T-helper 1 cell treated with Interleukin-12 subunit alpha and Interleukin-12 subunit beta and Interleukin-4 antibody, amounts not matched to agents 30 μg/mL and 1 μg/mL, for 36 hours (primary cell): ENCODE data around the gene BET1.
"Not testable (repeated sequence)": the region's sequence is repeated elsewhere in the genome, so short reads cannot be mapped to it uniquely, and the experiment has no call there.

Experiments used
- H3K27ac Mint-ChIP-seq: one replicate; pipeline ENCODE4 v1.8.0; 2021; ENCODE audit warnings: mild to moderate bottlenecking, mixed read lengths
- H3K27me3 Mint-ChIP-seq: one replicate; pipeline ENCODE4 v1.8.0; 2021; ENCODE audit warnings: low read depth, mixed read lengths
- H3K36me3 Mint-ChIP-seq: one replicate; pipeline ENCODE4 v1.8.0; 2021; ENCODE audit warnings: low read depth, mixed read lengths
- H3K4me1 Mint-ChIP-seq: one replicate; pipeline ENCODE4 v1.8.0; 2021; ENCODE audit warnings: low read depth, mixed read lengths
- H3K4me3 Mint-ChIP-seq: one replicate; pipeline ENCODE4 v1.8.0; 2021; ENCODE audit warnings: mild to moderate bottlenecking, moderate library complexity, mixed read lengths
- H3K9me3 Mint-ChIP-seq: one replicate; pipeline ENCODE4 v1.8.0; 2021; ENCODE audit warnings: mixed read lengths

BET1 gene

DNA sequence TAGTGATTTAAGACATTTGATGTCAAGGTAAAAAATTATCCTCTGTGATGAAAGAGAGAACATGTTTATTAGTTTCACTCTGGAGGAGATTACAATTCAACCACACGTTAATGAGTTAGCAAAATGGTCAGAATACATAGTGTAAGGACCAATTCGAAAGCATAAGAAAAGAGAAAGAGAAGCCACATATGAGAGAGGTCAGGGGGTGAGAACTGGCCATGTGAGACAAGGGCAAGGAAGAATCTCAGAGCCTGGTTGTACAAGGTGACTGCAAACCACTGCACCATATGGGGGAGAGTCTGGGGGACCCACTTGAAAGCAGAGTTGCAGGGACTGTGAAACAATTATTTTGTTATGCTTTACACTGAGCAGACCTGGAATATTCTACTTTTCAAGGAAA, 27.7 kb upstream of the BET1 start:
- no peak overlapping the region for H3K4me3 Mint-ChIP-seq
- no peak overlapping the region for H3K27ac Mint-ChIP-seq
- H3K27me3 Mint-ChIP-seq, result peaks cover 6% of the 10 kb centered on the region
- H3K9me3 Mint-ChIP-seq, result no peaks in the 10 kb centered on the region
- no peaks in the 10 kb centered on the region for H3K4me1 Mint-ChIP-seq
- H3K36me3 Mint-ChIP-seq, result no peaks in the 10 kb centered on the region

DNA sequence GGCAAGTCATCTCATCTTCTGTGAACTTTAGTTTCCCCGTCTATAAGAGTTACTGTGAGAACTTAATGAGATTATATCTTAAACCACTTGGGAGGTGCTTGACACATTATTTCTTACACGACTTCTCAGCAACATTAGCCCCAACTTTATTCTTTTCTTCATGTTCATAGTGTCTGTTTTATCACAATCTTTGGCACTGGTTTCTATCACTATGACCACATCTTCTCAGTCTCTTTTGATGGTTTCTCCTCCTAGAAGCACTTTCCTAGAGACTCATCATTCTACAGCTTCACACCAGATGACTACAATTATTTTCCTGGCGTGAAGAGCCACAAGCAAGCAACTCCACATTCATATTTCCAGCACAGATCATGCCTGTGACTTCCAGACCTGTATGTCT, 26.5 kb upstream of the BET1 start:
- Mint-ChIP-seq H3K27me3 (peaks cover 3% of the 10 kb centered on the region), H3K9me3 (no peaks in the 10 kb centered on the region)

DNA sequence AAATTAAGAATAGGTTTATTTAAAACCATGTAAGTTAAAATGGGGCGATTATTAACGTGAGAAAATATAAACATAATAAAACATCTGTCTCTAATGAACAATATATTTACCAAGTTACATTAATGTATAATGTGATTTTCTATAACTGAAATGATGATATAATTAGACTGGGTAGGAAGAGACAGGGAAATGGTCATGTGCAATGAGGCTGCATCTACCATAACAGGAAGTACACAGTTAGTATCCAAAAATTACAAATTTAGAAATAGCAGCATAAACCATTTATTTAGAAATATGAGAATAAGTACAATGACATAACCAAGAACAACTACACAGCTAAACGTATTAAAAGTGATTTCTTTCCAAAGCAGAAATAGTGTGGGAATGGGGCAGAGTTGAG, 25.8 kb upstream of the BET1 start:
- H3K27me3 Mint-ChIP-seq, result peaks cover 3% of the 10 kb centered on the region
- H3K4me1 Mint-ChIP-seq, result no peaks in the 10 kb centered on the region
- H3K4me3 Mint-ChIP-seq, result no peak overlapping the region
- no peaks in the 10 kb centered on the region for H3K9me3 Mint-ChIP-seq
- no peaks in the 10 kb centered on the region for H3K36me3 Mint-ChIP-seq
- H3K27ac Mint-ChIP-seq, result no peak overlapping the region

More for the DNA sequence above, 26.5 kb upstream of the BET1 start:
- H3K36me3 Mint-ChIP-seq, result no peaks in the 10 kb centered on the region
- H3K27ac Mint-ChIP-seq, result no peak overlapping the region
- H3K4me3 Mint-ChIP-seq, result no peak overlapping the region
- no peaks in the 10 kb centered on the region for H3K4me1 Mint-ChIP-seq

DNA sequence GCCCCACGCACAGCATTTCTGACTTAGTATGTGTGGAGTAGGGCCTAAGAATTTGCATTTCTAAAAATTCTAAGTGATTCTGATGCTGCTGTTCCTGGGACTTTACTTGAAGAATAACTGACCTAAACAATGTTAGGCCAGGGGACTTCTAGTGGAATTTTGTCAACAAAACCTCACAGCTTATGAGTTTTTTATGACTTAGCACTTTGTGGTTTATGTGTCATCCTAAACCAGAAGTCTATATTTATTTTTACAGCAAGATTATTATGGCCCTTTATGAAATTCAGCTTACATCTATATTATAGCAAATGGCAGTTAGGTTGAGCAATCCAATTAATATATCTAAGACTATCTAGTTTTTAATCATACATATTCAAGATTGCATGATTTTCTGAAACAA, 24.6 kb upstream of the BET1 start:
- H3K27ac Mint-ChIP-seq, result no peak overlapping the region
- no peak overlapping the region for H3K4me3 Mint-ChIP-seq
- H3K27me3 Mint-ChIP-seq, result peaks cover 3% of the 10 kb centered on the region
- H3K36me3 Mint-ChIP-seq, result no peaks in the 10 kb centered on the region
- no peaks in the 10 kb centered on the region for H3K9me3 Mint-ChIP-seq
- H3K4me1 Mint-ChIP-seq, result no peaks in the 10 kb centered on the region

DNA sequence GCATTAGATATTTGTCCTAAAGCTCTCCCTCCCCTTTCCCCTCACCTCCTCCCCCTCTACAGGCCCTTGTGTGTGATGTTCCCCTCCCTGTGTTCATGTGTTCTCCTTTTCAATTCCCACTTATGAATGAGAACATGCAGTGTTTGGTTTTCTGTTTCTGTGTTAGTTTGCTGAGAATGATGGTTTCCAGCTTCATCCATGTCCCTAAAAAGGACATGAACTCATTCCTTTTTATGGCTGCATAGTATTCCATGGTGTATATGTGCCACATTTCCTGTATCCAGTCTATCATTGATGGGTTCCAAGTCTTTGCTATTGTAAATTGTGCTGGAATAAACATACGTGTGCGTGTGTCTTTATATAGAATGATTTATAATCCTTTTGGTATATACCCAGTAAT, 22.5 kb upstream of the BET1 start:
- not testable (repeated sequence) for H3K36me3 Mint-ChIP-seq, H3K4me3 Mint-ChIP-seq, H3K9me3 Mint-ChIP-seq, H3K27ac Mint-ChIP-seq, H3K27me3 Mint-ChIP-seq, H3K4me1 Mint-ChIP-seq

DNA sequence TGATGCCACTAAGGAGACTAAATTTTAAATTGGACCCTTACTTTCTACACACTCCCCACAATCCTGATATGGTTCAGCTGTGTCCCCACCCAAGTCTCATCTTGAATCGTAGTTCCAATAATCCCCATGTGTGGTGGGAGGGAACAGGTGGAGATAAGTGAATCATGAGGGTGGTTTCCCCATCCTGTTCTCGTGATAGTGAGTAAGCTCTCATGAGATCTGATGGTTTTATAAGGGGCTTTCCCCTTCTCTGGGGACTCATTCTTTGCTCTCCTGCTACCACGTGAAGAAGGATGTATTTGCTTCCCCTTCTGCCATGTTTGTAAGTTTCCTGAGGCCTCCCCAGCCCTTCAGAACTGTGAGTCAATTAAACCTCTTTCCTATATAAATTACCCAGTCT, 18.4 kb upstream of the BET1 start:
- no peak overlapping the region for H3K4me3 Mint-ChIP-seq
- H3K4me1 Mint-ChIP-seq, result no peaks in the 10 kb centered on the region
- H3K27me3 Mint-ChIP-seq, result peaks cover 3% of the 10 kb centered on the region
- no peaks in the 10 kb centered on the region for H3K9me3 Mint-ChIP-seq
- H3K36me3 Mint-ChIP-seq, result no peaks in the 10 kb centered on the region
- H3K27ac Mint-ChIP-seq, result no peak overlapping the region

DNA sequence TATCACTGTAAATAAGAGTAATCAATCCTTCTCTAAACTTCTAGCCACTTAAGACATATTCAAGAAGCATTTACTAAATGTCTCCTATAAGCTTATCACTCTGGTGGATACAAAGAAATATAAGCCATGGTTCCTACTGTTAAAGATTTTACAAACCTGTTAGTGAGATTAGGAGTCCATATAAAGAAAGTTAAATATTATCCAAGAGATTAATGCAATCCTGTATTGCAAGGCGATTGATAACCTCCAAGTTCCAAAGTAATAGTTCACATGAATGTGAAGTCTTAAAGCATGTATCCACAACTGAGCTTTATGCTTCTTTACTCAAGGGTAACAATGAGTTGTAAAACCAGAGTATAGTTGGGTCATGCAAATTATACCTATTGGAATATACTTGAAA, 12.6 kb upstream of the BET1 start:
- peaks cover 8% of the 10 kb centered on the region for H3K27me3 Mint-ChIP-seq

DNA sequence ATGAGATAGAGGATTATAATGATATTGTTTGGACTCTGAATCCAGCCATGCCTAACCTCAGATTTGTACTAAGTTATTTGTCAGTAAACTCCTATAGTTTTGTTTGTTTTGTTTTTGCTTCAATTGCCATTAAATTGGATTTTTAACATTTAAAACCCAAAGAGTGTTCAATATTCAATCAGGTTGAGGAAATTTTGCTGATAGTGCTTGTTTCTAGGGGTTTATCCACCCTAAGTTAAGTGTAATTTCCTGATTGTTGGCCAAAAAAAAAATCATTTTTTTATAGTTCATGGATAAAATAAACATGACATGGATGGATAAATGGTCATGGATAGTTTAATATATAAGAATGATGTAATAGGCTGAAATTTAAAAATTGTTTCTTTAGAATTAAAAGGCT, 11.4 kb upstream of the BET1 start:
- Mint-ChIP-seq H3K27me3 (peaks cover 8% of the 10 kb centered on the region), H3K36me3 (no peaks in the 10 kb centered on the region), H3K4me1 (no peaks in the 10 kb centered on the region), H3K9me3 (no peaks in the 10 kb centered on the region), H3K4me3 (no peak overlapping the region), H3K27ac (no peak overlapping the region)

More for the DNA sequence above, 12.6 kb upstream of the BET1 start:
- H3K36me3 Mint-ChIP-seq, result no peaks in the 10 kb centered on the region
- no peaks in the 10 kb centered on the region for H3K9me3 Mint-ChIP-seq
- H3K27ac Mint-ChIP-seq, result no peak overlapping the region
- no peaks in the 10 kb centered on the region for H3K4me1 Mint-ChIP-seq
- no peak overlapping the region for H3K4me3 Mint-ChIP-seq

DNA sequence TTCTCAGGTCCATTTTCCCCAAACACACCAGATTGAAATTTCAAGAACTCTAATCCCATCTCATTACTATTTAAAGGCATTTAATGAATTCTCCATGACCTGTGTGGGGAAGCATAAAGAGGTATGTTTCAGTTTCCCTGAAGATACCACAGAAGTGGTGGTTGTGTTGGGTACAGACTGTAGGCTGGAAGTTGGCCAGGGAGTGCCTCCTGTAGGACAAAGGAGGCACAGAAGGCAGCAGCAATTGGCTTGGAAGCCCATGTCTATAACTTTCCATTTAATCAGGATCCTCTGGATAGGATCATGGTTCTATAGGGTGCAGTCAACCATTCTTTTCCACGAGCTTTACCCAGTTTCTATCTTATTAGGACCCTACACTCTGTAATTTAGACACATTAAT, 8.6 kb upstream of the BET1 start:
- Mint-ChIP-seq H3K4me1 (no peaks in the 10 kb centered on the region), H3K27me3 (peaks cover 5% of the 10 kb centered on the region), H3K9me3 (no peaks in the 10 kb centered on the region), H3K36me3 (no peaks in the 10 kb centered on the region), H3K4me3 (no peak overlapping the region), H3K27ac (no peak overlapping the region)

DNA sequence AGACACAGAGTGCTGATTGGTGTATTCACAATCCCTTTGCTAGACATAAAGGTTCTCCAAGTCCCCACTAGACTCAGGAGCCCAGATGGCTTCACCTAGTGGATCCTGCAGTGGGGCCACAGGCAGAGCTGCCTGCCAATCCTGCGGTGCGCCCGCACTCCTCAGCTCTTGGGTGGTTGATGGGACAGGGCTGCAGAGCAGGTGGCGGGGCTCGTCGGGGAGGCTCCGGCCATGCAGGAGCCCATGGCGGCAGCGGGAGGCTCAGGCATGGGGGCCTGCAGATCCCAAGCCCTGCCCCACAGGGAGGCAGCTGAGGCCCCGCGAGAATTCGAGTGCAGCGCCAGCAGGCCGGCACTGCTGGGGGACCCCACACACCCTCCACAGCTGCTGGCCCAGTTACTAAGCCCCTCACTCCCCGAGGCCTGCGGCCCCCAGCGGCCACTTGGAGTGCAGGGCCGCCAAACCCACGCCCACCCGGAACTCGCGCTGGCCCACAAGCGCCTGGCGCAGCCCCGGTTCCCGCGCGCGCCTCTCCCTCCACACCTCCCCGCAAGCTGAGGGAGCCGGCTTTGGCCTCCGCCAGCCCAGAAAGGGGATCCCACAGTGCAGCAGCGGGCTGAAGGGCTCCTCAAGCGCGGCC, 7.7 kb upstream of the BET1 start:
- Mint-ChIP-seq H3K9me3 (no peaks in the 10 kb centered on the region), H3K4me3 (no peak overlapping the region), H3K36me3 (no peaks in the 10 kb centered on the region), H3K27me3 (peaks cover 13% of the 10 kb centered on the region), H3K4me1 (no peaks in the 10 kb centered on the region), H3K27ac (no peak overlapping the region)

DNA sequence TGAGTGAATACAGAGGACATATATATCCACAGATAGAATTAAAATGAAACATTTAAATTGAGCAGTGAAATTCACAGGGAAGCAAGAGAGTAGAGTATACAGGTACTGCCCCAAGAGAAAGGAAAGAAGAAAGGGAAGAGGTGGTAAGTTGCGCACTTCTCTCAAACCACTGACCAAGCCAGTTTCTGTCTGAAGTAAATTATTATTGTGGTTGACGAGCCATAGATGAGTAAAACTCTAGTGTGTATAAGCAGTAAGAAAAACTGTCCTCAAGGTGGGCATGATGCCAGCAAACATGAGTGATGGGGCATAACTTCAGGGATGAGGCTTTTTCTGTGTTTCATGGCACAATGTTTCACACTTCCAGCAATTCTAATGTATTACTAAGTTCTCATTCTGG, 4.4 kb upstream of the BET1 start:
- Mint-ChIP-seq H3K9me3 (no peaks in the 10 kb centered on the region), H3K4me3 (no peak overlapping the region), H3K4me1 (peaks cover 11% of the 10 kb centered on the region), H3K36me3 (no peaks in the 10 kb centered on the region), H3K27ac (no peak overlapping the region), H3K27me3 (peaks cover 21% of the 10 kb centered on the region)

DNA sequence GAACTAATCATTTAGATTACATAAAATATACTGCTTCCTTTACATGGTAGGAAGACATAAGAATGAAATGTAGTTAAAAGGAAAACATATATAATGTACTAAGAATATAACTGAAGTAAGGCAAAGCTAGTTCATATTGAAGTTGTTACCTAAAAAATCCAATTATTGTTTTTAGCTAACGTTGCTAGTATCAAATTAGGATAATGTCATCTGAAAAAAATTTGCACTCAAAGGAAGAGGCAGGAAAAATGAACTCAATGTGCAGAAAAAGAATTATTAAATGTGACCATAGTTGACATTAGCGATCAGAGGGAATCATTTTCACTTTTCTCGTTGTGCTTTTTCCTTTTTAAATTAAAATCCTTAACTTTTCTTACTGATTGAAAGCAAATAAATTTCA, 1.6 kb upstream of the BET1 start:
- Mint-ChIP-seq H3K36me3 (peaks cover 2% of the 10 kb centered on the region), H3K27me3 (peaks cover 21% of the 10 kb centered on the region), H3K4me3 (no peak overlapping the region), H3K27ac (no peak overlapping the region), H3K4me1 (peaks cover 26% of the 10 kb centered on the region), H3K9me3 (no peaks in the 10 kb centered on the region)

DNA sequence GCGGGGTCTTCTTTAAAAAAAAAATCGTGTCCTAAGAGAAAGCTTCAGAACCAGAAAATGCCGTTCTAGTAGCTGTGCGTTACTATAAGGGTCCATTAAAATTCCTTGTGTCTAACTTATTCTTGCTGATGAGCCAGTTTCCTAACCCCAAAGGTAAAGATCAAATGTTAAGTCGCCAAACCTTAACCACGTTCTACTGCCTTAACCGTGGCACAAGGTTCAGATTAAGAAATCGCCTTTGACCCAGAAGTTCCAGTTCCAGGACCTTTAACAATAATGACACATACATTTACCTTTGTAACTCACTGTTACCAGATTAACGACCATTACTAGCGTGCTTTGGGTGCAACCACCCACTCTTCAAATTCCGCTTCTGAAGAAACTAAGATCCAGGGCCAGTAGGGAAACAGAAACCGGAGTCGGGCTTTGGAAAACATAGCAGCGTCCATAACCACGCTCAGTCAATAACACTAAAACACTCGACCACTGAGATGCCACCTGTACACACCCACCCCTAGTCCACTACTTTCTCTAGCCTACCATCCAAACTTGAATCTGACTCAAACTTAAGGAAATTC, 620 bp downstream of the BET1 start:
- Mint-ChIP-seq H3K4me1 (peaks cover 29% of the 10 kb centered on the region), H3K27ac (peak overlapping the region; percentile 98), H3K4me3 (peak overlapping the region; percentile 98), H3K9me3 (no peaks in the 10 kb centered on the region), H3K36me3 (peaks cover 4% of the 10 kb centered on the region), H3K27me3 (peaks cover 21% of the 10 kb centered on the region)

DNA sequence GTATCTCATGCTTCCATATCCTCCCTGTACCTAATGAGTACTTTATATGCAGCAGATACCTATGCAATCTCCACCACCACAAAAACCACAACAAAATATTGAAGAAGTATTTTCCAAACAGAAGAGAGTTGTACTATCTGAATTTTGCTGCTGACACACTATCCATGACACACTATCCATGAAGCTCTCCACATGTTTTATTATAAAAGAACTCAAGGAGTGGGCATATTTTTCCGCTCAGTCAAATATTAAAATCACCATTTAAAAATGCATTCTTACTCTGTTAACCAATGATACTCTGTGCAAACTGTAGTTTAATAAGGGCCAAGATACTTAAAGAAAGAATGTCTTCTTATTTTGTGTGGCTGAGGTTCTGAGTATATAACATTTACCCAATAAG, 2.8 kb downstream of the BET1 start:
- H3K27ac Mint-ChIP-seq, result no peak overlapping the region

DNA sequence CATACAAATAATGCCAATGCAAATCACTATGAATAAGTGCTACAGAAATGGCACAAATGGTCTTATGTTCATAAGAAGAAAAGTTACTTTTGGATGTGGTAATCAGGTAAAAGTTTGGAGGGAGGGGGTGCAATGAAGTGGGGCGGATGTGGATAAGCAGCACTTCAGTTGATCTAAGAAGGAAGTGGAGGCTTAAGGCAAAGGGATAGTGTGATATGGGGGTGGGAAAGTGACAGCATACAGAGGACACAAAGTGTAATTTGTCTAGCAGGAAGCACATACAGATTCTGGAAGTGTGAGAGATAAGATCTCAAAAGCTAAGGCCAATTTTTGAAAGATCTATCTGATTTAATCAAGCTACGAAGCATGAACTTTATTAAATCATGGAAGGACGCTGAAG, 6.3 kb downstream of the BET1 start:
- H3K27ac Mint-ChIP-seq, result no peak overlapping the region
- no peak overlapping the region for H3K4me3 Mint-ChIP-seq
- no peaks in the 10 kb centered on the region for H3K27me3 Mint-ChIP-seq
- no peaks in the 10 kb centered on the region for H3K9me3 Mint-ChIP-seq
- peaks cover 20% of the 10 kb centered on the region for H3K4me1 Mint-ChIP-seq
- peaks cover 15% of the 10 kb centered on the region for H3K36me3 Mint-ChIP-seq

More for the DNA sequence above, 2.8 kb downstream of the BET1 start:
- H3K4me3 Mint-ChIP-seq, result peak overlapping the region; percentile 13
- H3K27me3 Mint-ChIP-seq, result peaks cover 11% of the 10 kb centered on the region
- H3K4me1 Mint-ChIP-seq, result peaks cover 35% of the 10 kb centered on the region
- H3K36me3 Mint-ChIP-seq, result peaks cover 10% of the 10 kb centered on the region
- no peaks in the 10 kb centered on the region for H3K9me3 Mint-ChIP-seq
